Measurements from ENCODE around the gene UBXN7. TPM values are rescaled to one million over a fixed set of nuclear protein-coding genes. Genes with fewer than 3 reads are reported as not detected.

UBXN7 gene
- total RNA-seq, 1 experiment from 2014 or later = 67.0 TPM

- POLR2A ChIA-PET = no interaction called here
- no peak overlapping the region for H3K27ac ChIP-seq (ENCODE audit: low read depth, low read length)
- H3K79me2 ChIP-seq (ENCODE audit: insufficient read depth, low read length) = no peaks in the 10 kb centered on the region
- RAD21 ChIA-PET (ENCODE audit: low non-redundant PET in 1 of 2, low total read pairs in 2 of 2, uncharacterized antibody in 2 of 2, unreplicated experiment in 2 of 2) = no interaction called here
- no peaks in the 10 kb centered on the region for H3K27me3 ChIP-seq (ENCODE audit: insufficient read depth, low read length)
- intact Hi-C loops (cut with micrococcal nuclease) = no loop called here
- no peak overlapping the region for H3K4me2 ChIP-seq (ENCODE audit: low read length)
- no peak overlapping the region for H2AFZ ChIP-seq (ENCODE audit: low read depth, low read length, poor library complexity, severe bottlenecking)
- H3K4me1 ChIP-seq (ENCODE audit: control insufficient read depth in 1 of 2, insufficient read depth in 2 of 2, low read length in 2 of 2) = no peaks in the 10 kb centered on the region
- no peak for ATAC-seq
- no peaks in the 10 kb centered on the region for H3K9me3 ChIP-seq (ENCODE audit: control insufficient read depth in 1 of 2, insufficient read depth in 1 of 2, low read depth in 1 of 2, low read length in 2 of 2)
- H3K4me3 ChIP-seq (replicated peaks in 1 of 2; ENCODE audit: low read depth in 1 of 2, low read length in 2 of 2) = no peak overlapping the region
- H3K9me2 ChIP-seq (ENCODE audit: insufficient read depth) = no peaks in the 10 kb centered on the region
- no peak overlapping the region for H3K9ac ChIP-seq (ENCODE audit: low read length)
- TF ChIP-seq TCF7L2 (IDR thresholded peaks at IDR 0.05; ENCODE audit: borderline replicate concordance, extremely low read depth, insufficient read depth, insufficient read length) = no peak
- no peak for TF ChIP-seq MAX (IDR thresholded peaks at IDR 0.05)
- no peak for TF ChIP-seq POLR2AphosphoS5 (IDR thresholded peaks at IDR 0.05; ENCODE audit: low read depth, low read length)
- TF ChIP-seq ATF3 (IDR thresholded peaks at IDR 0.05) = no peak
- TF ChIP-seq JUND (IDR thresholded peaks at IDR 0.05) = no peak
- no peak for TF ChIP-seq ELF1 (IDR thresholded peaks at IDR 0.05; ENCODE audit: borderline replicate concordance, low read depth)
- TF ChIP-seq CTCF (IDR thresholded peaks at IDR 0.05 in 2 of 3, conservative IDR thresholded peaks at IDR 0.05 in 1 of 3; ENCODE audit: borderline replicate concordance in 1 of 3, insufficient read depth in 1 of 3, low read depth in 2 of 3, low read length in 2 of 3) = no peak
- TF ChIP-seq CEBPB (IDR thresholded peaks at IDR 0.05; ENCODE audit: low read depth) = no peak
- TF ChIP-seq SRF (IDR thresholded peaks at IDR 0.05; ENCODE audit: low read depth) = no peak
- TF ChIP-seq ZFX (IDR thresholded peaks at IDR 0.05) = no peak
- no peak for TF ChIP-seq FOSL1 (IDR thresholded peaks at IDR 0.05; ENCODE audit: low read depth)
- no peak for TF ChIP-seq REST (IDR thresholded peaks at IDR 0.05; ENCODE audit: low read depth)
- DNase-seq (ENCODE audit: low read depth, low spot score) = no peak
- BruUV-seq (replicated peaks) = no TSS peak
- no peaks in the 10 kb centered on the region for H3K36me3 ChIP-seq (ENCODE audit: control insufficient read depth in 1 of 2, insufficient read depth in 2 of 2, low read length in 2 of 2)
- no peaks in the 10 kb centered on the region for H4K20me1 ChIP-seq (ENCODE audit: insufficient read depth)
- CTCF ChIA-PET = no interaction called here
Measured at GRCh38 chr3:196454935-196455334, 22.7 kb upstream of the UBXN7 start.
